HepG2 (cell line): ENCODE measurements around the gene GALNT1. TPM values are rescaled to one million over a fixed set of nuclear protein-coding genes. Genes with fewer than 3 reads are reported as not detected.

ENCODE experiments used
- GABPB1 ChIP-seq: IDR thresholded peaks from 2 replicates; pipeline ENCODE4 v1.6.1; 2016; ENCODE audit warnings: mild to moderate bottlenecking, missing genetic modification reagents, moderate library complexity, missing compliant biosample characterization
- GATA4 ChIP-seq: sonication (generic); IDR thresholded peaks from 2 replicates; pipeline ENCODE4 v1.6.1; 2016; ENCODE audit warnings: antibody characterized with exemption, low read depth, borderline replicate concordance
- KDM1A ChIP-seq: IDR thresholded peaks from 2 replicates; pipeline ENCODE4 v1.6.1; 2016; ENCODE audit warnings: missing compliant biosample characterization
- KMT2B ChIP-seq: IDR thresholded peaks from 2 replicates; pipeline ENCODE4 v1.6.1; 2016; ENCODE audit warnings: missing genetic modification reagents, missing compliant biosample characterization
- MTA3 ChIP-seq: sonication (generic); formaldehyde crosslinking; IDR thresholded peaks from 2 replicates; pipeline ENCODE4 v1.4.0; 2020; ENCODE audit warnings: missing genetic modification reagents
- MXI1 ChIP-seq: IDR thresholded peaks from 3 replicates; pipeline ENCODE4 v1.6.1; 2012; ENCODE audit warnings: low read depth, low read length, inconsistent platforms, borderline replicate concordance
- NCOR1 ChIP-seq: fragments of 200-600 bp; sonication (generic); IDR thresholded peaks from 2 replicates; pipeline ENCODE4 v1.7.0; 2017; ENCODE audit warnings: antibody characterized with exemption, low read length, borderline replicate concordance
- SMAD3 ChIP-seq: sonication (generic); formaldehyde crosslinking; IDR thresholded peaks from 2 replicates; pipeline ENCODE4 v1.4.0; 2020; ENCODE audit warnings: missing genetic modification reagents
- ZMYM3 ChIP-seq: sonication (generic); formaldehyde crosslinking; IDR thresholded peaks from 2 replicates; pipeline ENCODE4 v1.5.1; 2020; ENCODE audit warnings: mild to moderate bottlenecking, missing genetic modification reagents
- ZNF24 ChIP-seq: fragments of 450-650 bp; IDR thresholded peaks from 2 replicates; pipeline ENCODE4 v1.6.1; 2017; ENCODE audit warnings: antibody characterized with exemption, mild to moderate bottlenecking
- ZNF724P ChIP-seq: sonication (generic); formaldehyde crosslinking; IDR thresholded peaks from 2 replicates; pipeline ENCODE4 v1.8.0; 2022; ENCODE audit warnings: missing genetic modification reagents, borderline replicate concordance
- ZNF749 ChIP-seq: sonication (generic); formaldehyde crosslinking; IDR thresholded peaks from 2 replicates; pipeline ENCODE4 v1.8.0; 2022; ENCODE audit warnings: mild to moderate bottlenecking, missing genetic modification reagents, moderate library complexity, borderline replicate concordance
- ZNF788 ChIP-seq: sonication (generic); formaldehyde crosslinking; IDR thresholded peaks from 2 replicates; pipeline ENCODE4 v1.5.0; 2020; ENCODE audit warnings: mild to moderate bottlenecking, missing genetic modification reagents, borderline replicate concordance
- ZSCAN9 ChIP-seq: IDR thresholded peaks from 2 replicates; pipeline ENCODE4 v1.6.1; 2016; ENCODE audit warnings: borderline replicate concordance
- polyA plus RNA-seq, 8 experiments: library from polyadenylated mRNA; depleted of rRNA in 3 of 8; stranded (reverse) in 7 of 8; unstranded in 1 of 8; fragments of >200 nt; fragmentation: Illumina TruSeq in 4 of 8; extraction: Trizol in 4 of 8; gene quantifications; 2 replicates each; pipeline versions ENCODE4 v1.2.1 to v1.2.3, GENCODE V29; 2011 to 2016; ENCODE audit warnings: low read depth in 4 of 8, missing spikeins in 1 of 8, mixed read lengths in 1 of 8; ENCODE audit not compliant: insufficient read depth in 1 of 8
- total RNA-seq, 5 experiments: library from RNA; depleted of rRNA; stranded (reverse); fragments of >200 nt; fragmentation: Illumina TruSeq; extraction: Trizol; gene quantifications; 2 replicates each; pipeline ENCODE4 v1.2.3, GENCODE V29; 2016; ENCODE audit warnings: low read depth in 1 of 5
- TF ChIP-seq, protein P1 (sequence below): IDR thresholded peaks from 2 replicates; pipeline ENCODE4 v1.4.0; 2020; ENCODE audit warnings: mild to moderate bottlenecking, missing genetic modification reagents
- TF ChIP-seq, protein P2 (sequence below): sonication (generic); formaldehyde crosslinking; IDR thresholded peaks from 2 replicates; pipeline ENCODE4 v1.9.0; 2021; ENCODE audit warnings: missing genetic modification reagents, mild to moderate bottlenecking, borderline replicate concordance
- TF ChIP-seq, protein P3 (sequence below): IDR thresholded peaks from 2 replicates; pipeline ENCODE4 v1.6.1; 2018; ENCODE audit warnings: missing genetic modification reagents
- TF ChIP-seq, protein P4 (sequence below): sonication (generic); formaldehyde crosslinking; conservative IDR thresholded peaks from 2 replicates; pipeline ENCODE4 v1.8.0; 2022; ENCODE audit warnings: low read depth, missing genetic modification reagents
- TF ChIP-seq, protein P5 (sequence below): sonication (generic); formaldehyde crosslinking; IDR thresholded peaks from 2 replicates; pipeline ENCODE4 v1.8.1; 2022; ENCODE audit warnings: low read depth, mild to moderate bottlenecking, missing genetic modification reagents

The GALNT1 gene
- total and polyA plus RNA-seq, 2 of the 13 experiments (the other 11 are each of a cell fraction or from before 2014, with no cell fraction given) = 41.1 to 100 TPM

DNA sequence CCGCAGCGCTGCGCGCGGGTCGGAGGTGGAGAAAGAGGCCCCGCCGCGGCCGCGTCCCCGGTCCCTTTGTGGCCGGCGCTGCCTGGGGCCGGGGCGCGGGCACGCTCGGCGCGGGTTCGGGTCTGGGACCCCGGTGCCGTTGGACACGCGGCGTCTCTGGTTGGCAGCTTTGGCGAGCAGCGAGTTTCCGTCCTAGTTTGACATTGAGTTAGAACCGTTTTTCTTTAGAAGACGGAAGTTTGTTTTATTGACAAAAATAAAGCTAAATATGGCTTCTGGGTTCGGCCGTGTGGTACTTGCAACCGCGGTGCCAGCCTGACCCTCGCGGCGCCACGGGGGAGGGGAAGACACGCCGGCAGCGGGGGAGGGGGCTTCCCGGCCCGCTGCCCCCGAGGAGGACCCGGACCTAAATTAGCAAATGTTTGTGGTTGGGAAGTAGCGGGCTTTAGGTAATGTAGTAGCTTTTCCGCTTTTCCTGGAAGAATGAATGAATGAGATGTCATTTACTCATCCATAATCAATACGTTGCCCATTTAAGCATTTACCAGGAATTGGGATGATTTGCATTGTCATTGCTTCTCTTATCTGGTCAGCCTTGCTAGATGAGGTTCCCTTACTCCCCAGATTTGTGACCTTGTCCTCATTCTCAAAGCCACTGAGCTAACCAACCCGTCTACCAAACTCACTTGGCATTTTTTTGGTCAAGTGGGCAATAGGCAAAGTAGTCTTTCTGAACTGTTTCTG is 530 bp downstream of the GALNT1 start (continued):
- TF ChIP-seq, protein P1, sequence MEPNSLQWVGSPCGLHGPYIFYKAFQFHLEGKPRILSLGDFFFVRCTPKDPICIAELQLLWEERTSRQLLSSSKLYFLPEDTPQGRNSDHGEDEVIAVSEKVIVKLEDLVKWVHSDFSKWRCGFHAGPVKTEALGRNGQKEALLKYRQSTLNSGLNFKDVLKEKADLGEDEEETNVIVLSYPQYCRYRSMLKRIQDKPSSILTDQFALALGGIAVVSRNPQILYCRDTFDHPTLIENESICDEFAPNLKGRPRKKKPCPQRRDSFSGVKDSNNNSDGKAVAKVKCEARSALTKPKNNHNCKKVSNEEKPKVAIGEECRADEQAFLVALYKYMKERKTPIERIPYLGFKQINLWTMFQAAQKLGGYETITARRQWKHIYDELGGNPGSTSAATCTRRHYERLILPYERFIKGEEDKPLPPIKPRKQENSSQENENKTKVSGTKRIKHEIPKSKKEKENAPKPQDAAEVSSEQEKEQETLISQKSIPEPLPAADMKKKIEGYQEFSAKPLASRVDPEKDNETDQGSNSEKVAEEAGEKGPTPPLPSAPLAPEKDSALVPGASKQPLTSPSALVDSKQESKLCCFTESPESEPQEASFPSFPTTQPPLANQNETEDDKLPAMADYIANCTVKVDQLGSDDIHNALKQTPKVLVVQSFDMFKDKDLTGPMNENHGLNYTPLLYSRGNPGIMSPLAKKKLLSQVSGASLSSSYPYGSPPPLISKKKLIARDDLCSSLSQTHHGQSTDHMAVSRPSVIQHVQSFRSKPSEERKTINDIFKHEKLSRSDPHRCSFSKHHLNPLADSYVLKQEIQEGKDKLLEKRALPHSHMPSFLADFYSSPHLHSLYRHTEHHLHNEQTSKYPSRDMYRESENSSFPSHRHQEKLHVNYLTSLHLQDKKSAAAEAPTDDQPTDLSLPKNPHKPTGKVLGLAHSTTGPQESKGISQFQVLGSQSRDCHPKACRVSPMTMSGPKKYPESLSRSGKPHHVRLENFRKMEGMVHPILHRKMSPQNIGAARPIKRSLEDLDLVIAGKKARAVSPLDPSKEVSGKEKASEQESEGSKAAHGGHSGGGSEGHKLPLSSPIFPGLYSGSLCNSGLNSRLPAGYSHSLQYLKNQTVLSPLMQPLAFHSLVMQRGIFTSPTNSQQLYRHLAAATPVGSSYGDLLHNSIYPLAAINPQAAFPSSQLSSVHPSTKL (CRISPR knock-in tag) = no peak
- no peak for TF ChIP-seq MXI1
- TF ChIP-seq ZNF24 = peak; percentile 65; the same call in 1 of the 2 replicates
- TF ChIP-seq MTA3 (CRISPR knock-in tag) = no peak
- TF ChIP-seq ZMYM3 (CRISPR knock-in tag) = no peak
- TF ChIP-seq ZNF788 (CRISPR knock-in tag) = no peak
- TF ChIP-seq ZNF724P (CRISPR knock-in tag) = no peak
- no peak for TF ChIP-seq KDM1A (CRISPR knock-in tag)
- TF ChIP-seq NCOR1 = no peak
- TF ChIP-seq, protein P2, sequence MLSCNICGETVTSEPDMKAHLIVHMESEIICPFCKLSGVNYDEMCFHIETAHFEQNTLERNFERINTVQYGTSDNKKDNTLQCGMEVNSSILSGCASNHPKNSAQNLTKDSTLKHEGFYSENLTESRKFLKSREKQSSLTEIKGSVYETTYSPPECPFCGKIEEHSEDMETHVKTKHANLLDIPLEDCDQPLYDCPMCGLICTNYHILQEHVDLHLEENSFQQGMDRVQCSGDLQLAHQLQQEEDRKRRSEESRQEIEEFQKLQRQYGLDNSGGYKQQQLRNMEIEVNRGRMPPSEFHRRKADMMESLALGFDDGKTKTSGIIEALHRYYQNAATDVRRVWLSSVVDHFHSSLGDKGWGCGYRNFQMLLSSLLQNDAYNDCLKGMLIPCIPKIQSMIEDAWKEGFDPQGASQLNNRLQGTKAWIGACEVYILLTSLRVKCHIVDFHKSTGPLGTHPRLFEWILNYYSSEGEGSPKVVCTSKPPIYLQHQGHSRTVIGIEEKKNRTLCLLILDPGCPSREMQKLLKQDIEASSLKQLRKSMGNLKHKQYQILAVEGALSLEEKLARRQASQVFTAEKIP (CRISPR knock-in tag) = no peak
- TF ChIP-seq, protein P3, sequence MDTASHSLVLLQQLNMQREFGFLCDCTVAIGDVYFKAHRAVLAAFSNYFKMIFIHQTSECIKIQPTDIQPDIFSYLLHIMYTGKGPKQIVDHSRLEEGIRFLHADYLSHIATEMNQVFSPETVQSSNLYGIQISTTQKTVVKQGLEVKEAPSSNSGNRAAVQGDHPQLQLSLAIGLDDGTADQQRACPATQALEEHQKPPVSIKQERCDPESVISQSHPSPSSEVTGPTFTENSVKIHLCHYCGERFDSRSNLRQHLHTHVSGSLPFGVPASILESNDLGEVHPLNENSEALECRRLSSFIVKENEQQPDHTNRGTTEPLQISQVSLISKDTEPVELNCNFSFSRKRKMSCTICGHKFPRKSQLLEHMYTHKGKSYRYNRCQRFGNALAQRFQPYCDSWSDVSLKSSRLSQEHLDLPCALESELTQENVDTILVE = no peak
- TF ChIP-seq SMAD3 (CRISPR knock-in tag) = no peak
- TF ChIP-seq GATA4 = no peak
- TF ChIP-seq GABPB1 = peak; percentile 40; the same call in 1 of the 2 replicates
- TF ChIP-seq, protein P4, sequence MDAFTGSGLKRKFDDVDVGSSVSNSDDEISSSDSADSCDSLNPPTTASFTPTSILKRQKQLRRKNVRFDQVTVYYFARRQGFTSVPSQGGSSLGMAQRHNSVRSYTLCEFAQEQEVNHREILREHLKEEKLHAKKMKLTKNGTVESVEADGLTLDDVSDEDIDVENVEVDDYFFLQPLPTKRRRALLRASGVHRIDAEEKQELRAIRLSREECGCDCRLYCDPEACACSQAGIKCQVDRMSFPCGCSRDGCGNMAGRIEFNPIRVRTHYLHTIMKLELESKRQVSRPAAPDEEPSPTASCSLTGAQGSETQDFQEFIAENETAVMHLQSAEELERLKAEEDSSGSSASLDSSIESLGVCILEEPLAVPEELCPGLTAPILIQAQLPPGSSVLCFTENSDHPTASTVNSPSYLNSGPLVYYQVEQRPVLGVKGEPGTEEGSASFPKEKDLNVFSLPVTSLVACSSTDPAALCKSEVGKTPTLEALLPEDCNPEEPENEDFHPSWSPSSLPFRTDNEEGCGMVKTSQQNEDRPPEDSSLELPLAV (CRISPR knock-in tag) = no peak
- TF ChIP-seq ZNF749 (CRISPR knock-in tag) = no peak
- TF ChIP-seq KMT2B = 0 out of 2 replicates have a peak, but pooled peaks have one; percentile 14
- TF ChIP-seq ZSCAN9 (CRISPR knock-in tag) = no peak
- TF ChIP-seq, protein P5, sequence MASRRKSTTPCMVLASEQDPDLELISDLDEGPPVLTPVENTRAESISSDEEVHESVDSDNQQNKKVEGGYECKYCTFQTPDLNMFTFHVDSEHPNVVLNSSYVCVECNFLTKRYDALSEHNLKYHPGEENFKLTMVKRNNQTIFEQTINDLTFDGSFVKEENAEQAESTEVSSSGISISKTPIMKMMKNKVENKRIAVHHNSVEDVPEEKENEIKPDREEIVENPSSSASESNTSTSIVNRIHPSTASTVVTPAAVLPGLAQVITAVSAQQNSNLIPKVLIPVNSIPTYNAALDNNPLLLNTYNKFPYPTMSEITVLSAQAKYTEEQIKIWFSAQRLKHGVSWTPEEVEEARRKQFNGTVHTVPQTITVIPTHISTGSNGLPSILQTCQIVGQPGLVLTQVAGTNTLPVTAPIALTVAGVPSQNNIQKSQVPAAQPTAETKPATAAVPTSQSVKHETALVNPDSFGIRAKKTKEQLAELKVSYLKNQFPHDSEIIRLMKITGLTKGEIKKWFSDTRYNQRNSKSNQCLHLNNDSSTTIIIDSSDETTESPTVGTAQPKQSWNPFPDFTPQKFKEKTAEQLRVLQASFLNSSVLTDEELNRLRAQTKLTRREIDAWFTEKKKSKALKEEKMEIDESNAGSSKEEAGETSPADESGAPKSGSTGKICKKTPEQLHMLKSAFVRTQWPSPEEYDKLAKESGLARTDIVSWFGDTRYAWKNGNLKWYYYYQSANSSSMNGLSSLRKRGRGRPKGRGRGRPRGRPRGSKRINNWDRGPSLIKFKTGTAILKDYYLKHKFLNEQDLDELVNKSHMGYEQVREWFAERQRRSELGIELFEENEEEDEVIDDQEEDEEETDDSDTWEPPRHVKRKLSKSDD (CRISPR knock-in tag) = no peak
